PC-9 (cell line): ENCODE results near the gene GSTT2. TPM values are rescaled to one million over a fixed set of nuclear protein-coding genes. Genes with fewer than 3 reads are reported as not detected.
"Not testable (repeated sequence)": the region's sequence is repeated elsewhere in the genome, so short reads cannot be mapped to it uniquely, and the experiment has no call there.

ENCODE experiments used
- Bru-seq: library from RNA; stranded (reverse); fragments of 400-500 nt; gene quantifications from one replicate; lab custom pipeline; 2021; lab: Mats Ljungman, UMichigan
- BruChase-seq, 2 experiments: library from RNA; stranded (reverse); fragments of 400-500 nt; gene quantifications; one replicate each; lab custom pipeline; 2021; lab: Mats Ljungman, UMichigan
- BruUV-seq: library from RNA; stranded (reverse); fragments of 400-500 nt; replicated peaks from 2 replicates; lab custom pipeline; 2021; lab: Mats Ljungman, UMichigan
- CTCF ChIA-PET: fragments of 300-600 bp; sonication (Branson Sonifier 250); formaldehyde crosslinking; loops from one replicate; lab custom pipeline; 2022; ENCODE audit warnings: antibody characterized with exemption; lab: Charles Lee
- POLR2A ChIA-PET: fragments of 300-600 bp; sonication (Branson Sonifier 250); formaldehyde crosslinking; loops from one replicate; lab custom pipeline; 2022; ENCODE audit warnings: antibody characterized with exemption; ENCODE audit not compliant: unreplicated experiment; lab: Charles Lee
- DNase-seq, 2 experiments: peaks; one replicate each; pipeline versions ENCODE4 v3.0.0 to v3.0.0-alpha.2; 2015 to 2022; ENCODE audit warnings: mixed read lengths in 1 of 2
- H2AFZ ChIP-seq: fragments of 200-600 bp; sonication (generic); 2 replicates; pipeline ENCODE4 v1.8.1; 2017; ENCODE audit warnings: antibody characterized with exemption
- H3F3A ChIP-seq: fragments of 200-600 bp; sonication (generic); 2 replicates; pipeline ENCODE4 v1.8.1; 2017; ENCODE audit warnings: antibody characterized with exemption, mild to moderate bottlenecking, low read depth; ENCODE audit not compliant: insufficient read depth
- H3K27ac ChIP-seq: fragments of 200-600 bp; sonication (generic); 2 replicates; pipeline ENCODE4 v1.6.1; 2016; ENCODE audit warnings: mixed run types
- H3K27me3 ChIP-seq: fragments of 200-600 bp; sonication (generic); 2 replicates; pipeline ENCODE4 v1.6.1; 2016; ENCODE audit warnings: low read depth, mixed run types; ENCODE audit not compliant: insufficient read depth
- H3K36me3 ChIP-seq: fragments of 200-600 bp; sonication (generic); 2 replicates; pipeline ENCODE4 v1.6.1; 2016; ENCODE audit warnings: low read depth, mixed run types
- H3K4me1 ChIP-seq: fragments of 200-600 bp; sonication (generic); replicated peaks from 2 replicates; pipeline ENCODE4 v1.6.1; 2016; ENCODE audit warnings: mixed run types; ENCODE audit not compliant: insufficient read depth
- H3K4me2 ChIP-seq: fragments of 200-600 bp; sonication (generic); 2 replicates; pipeline ENCODE4 v1.6.1; 2017; ENCODE audit warnings: mixed run types
- H3K4me3 ChIP-seq: fragments of 200-600 bp; sonication (generic); 2 replicates; pipeline ENCODE4 v1.6.1; 2016; ENCODE audit warnings: mixed run types
- H3K79me2 ChIP-seq: fragments of 200-600 bp; sonication (generic); 2 replicates; pipeline ENCODE4 v1.6.1; 2017; ENCODE audit warnings: low read depth, mixed run types
- H3K9me2 ChIP-seq: fragments of 200-600 bp; sonication (generic); 2 replicates; pipeline ENCODE4 v1.8.1; 2017; ENCODE audit warnings: mild to moderate bottlenecking; ENCODE audit not compliant: insufficient read depth
- H3K9me3 ChIP-seq: fragments of 200-600 bp; sonication (generic); 2 replicates; pipeline ENCODE4 v1.8.1; 2016; ENCODE audit warnings: low read depth; ENCODE audit not compliant: insufficient read depth
- H4K20me1 ChIP-seq: fragments of 200-600 bp; sonication (generic); 2 replicates; pipeline ENCODE4 v1.8.1; 2017; ENCODE audit not compliant: insufficient read depth
- CTCF ChIP-seq: fragments of 200-600 bp; sonication (generic); conservative IDR thresholded peaks from 2 replicates; pipeline ENCODE4 v1.6.1; 2017; ENCODE audit warnings: mixed run types, antibody characterized with exemption, mild to moderate bottlenecking, moderate library complexity
- EZH2 ChIP-seq: fragments of 200-600 bp; sonication (generic); IDR thresholded peaks from 2 replicates; pipeline ENCODE4 v1.8.0; 2017; ENCODE audit warnings: antibody characterized with exemption, low read depth
- intact Hi-C: fragments of 100-400 bp; cut with micrococcal nuclease; formaldehyde crosslinking; loops from one replicate; pipeline ENCODE4 v1.10.0; 2022; ENCODE audit not compliant: unreplicated experiment
- long read RNA-seq: library from polyadenylated mRNA; stranded (forward); transcript quantifications from one replicate; pipeline ENCODE4 v2.0.0, GENCODE V29; 2022
- total RNA-seq: library from RNA; stranded (reverse); gene quantifications from 2 replicates; pipeline ENCODE4 v1.2.3, GENCODE V29; 2021

Gene GSTT2
- total RNA-seq (0.79 TPM in 1 of 2 replicates, not detected in the other), Bru-seq, nascent RNA (percentile 26 among the genes with signal in this experiment), BruChase-seq, experiment 1, labeled RNA remaining after a 2-hour chase (percentile 19 among the genes with signal in this experiment), BruChase-seq, experiment 2, labeled RNA remaining after a 6-hour chase (percentile 12 among the genes with signal in this experiment)
- long read RNA-seq, partial matches to known transcripts = 0 of 1 reads
- long read RNA-seq, other reads (novel, unspliced or antisense) = 1 of 1 reads

- H3K36me3 ChIP-seq, H3K4me3 ChIP-seq, H4K20me1 ChIP-seq, H2AFZ ChIP-seq, H3K9me3 ChIP-seq, H3K4me2 ChIP-seq, H3K27ac ChIP-seq, DNase-seq, H3F3A ChIP-seq, H3K79me2 ChIP-seq, POLR2A ChIA-PET, intact Hi-C loops, CTCF ChIA-PET, H3K4me1 ChIP-seq, H3K9me2 ChIP-seq, BruUV-seq, H3K27me3 ChIP-seq: not testable (repeated sequence)
Observed at GRCh38 chr22:23979557-23980240, at the start of gene GSTT2. GSTT2 (plus strand) TSS chr22:23980134.

- no peak overlapping the region for H2AFZ ChIP-seq
- POLR2A ChIA-PET = no interaction called here
- TF ChIP-seq EZH2 (no peak), CTCF (no peak)
- BruUV-seq = no TSS peak
- no peaks in the 10 kb centered on the region for H3K79me2 ChIP-seq
- no peak overlapping the region for H3K27ac ChIP-seq
- H4K20me1 ChIP-seq = no peaks in the 10 kb centered on the region
- H3K27me3 ChIP-seq = no peaks in the 10 kb centered on the region
- no peaks in the 10 kb centered on the region for H3K9me3 ChIP-seq
- no peaks in the 10 kb centered on the region for H3F3A ChIP-seq
- no peaks in the 10 kb centered on the region for H3K36me3 ChIP-seq
- intact Hi-C loops = no loop called here
- H3K4me2 ChIP-seq = no peak overlapping the region
- CTCF ChIA-PET = no interaction called here
- no peaks in the 10 kb centered on the region for H3K4me1 ChIP-seq
- H3K9me2 ChIP-seq = no peaks in the 10 kb centered on the region
- no peak overlapping the region for H3K4me3 ChIP-seq
- no peak for DNase-seq
Observed at GRCh38 chr22:23938328-23939016, 41.5 kb upstream of the GSTT2 start.

GRCh38 chr22:23939017-23939357, 40.9 kb upstream of the GSTT2 start:
- H4K20me1 ChIP-seq = no peaks in the 10 kb centered on the region
- H3K9me3 ChIP-seq = no peaks in the 10 kb centered on the region
- no peaks in the 10 kb centered on the region for H3K4me1 ChIP-seq
- ChIA-PET POLR2A (no interaction called here), CTCF (no interaction called here)
- no peaks in the 10 kb centered on the region for H3K27me3 ChIP-seq
- H3F3A ChIP-seq = no peaks in the 10 kb centered on the region
- H2AFZ ChIP-seq = no peak overlapping the region
- TF ChIP-seq CTCF (no peak), EZH2 (no peak)
- no peak overlapping the region for H3K4me2 ChIP-seq
- BruUV-seq = no TSS peak
- H3K9me2 ChIP-seq = no peaks in the 10 kb centered on the region
- intact Hi-C loops = no loop called here
- H3K36me3 ChIP-seq = no peaks in the 10 kb centered on the region
- H3K27ac ChIP-seq = no peak overlapping the region
- DNase-seq = no peak
- H3K79me2 ChIP-seq = no peaks in the 10 kb centered on the region
- H3K4me3 ChIP-seq = no peak overlapping the region

GRCh38 chr22:23940166-23940565, 39.8 kb upstream of the GSTT2 start:
- H3K9me3 ChIP-seq, CTCF ChIA-PET, H3F3A ChIP-seq, POLR2A ChIA-PET, H3K4me3 ChIP-seq, H2AFZ ChIP-seq, H3K36me3 ChIP-seq, H3K79me2 ChIP-seq, H3K4me1 ChIP-seq, H3K27ac ChIP-seq, H3K9me2 ChIP-seq, H4K20me1 ChIP-seq, H3K27me3 ChIP-seq, H3K4me2 ChIP-seq, BruUV-seq, intact Hi-C loops, DNase-seq: not testable (repeated sequence)

GRCh38 chr22:23947391-23947790, 32.5 kb upstream of the GSTT2 start:
- H4K20me1 ChIP-seq, H3K79me2 ChIP-seq, POLR2A ChIA-PET, intact Hi-C loops, H3K27ac ChIP-seq, H3K27me3 ChIP-seq, H3K36me3 ChIP-seq, H3K4me1 ChIP-seq, DNase-seq, H3F3A ChIP-seq, CTCF ChIA-PET, H2AFZ ChIP-seq, H3K4me3 ChIP-seq, H3K9me2 ChIP-seq, H3K9me3 ChIP-seq, H3K4me2 ChIP-seq, BruUV-seq: not testable (repeated sequence)
